ENCODE data around the gene CCDC148. TPM values are rescaled to one million over a fixed set of nuclear protein-coding genes. Genes with fewer than 3 reads are reported as not detected.

Gene CCDC148
- total and polyA plus RNA-seq, 2 donors (not counting 1 experiment from before 2014, with no cell fraction given) = not detected

DNA sequence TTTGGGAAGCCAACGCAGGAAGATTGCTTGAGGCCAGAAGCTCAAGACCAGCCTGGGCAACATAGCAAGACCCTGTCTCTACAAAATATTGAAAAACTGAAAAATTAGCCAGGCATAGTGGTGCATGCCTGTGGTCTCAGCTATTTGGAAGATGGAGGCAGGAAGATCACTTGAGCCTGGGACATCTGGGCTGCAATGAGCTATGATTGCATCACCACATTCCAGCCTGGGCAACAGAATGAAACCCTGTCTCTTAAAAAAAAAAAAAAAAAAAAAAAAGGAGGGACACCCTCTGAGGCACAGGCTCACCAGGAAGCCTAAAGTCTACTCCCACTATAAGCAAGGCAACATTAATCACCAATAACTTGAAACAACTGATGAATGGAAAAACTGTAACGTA, 151.1 kb downstream of the CCDC148 start:
- no peaks in the 10 kb centered on the region for H4K20me1 ChIP-seq (ENCODE audit: control insufficient read depth, insufficient read depth, low read length, poor library complexity, severe bottlenecking)
- no peak overlapping the region for H3K27ac ChIP-seq (ENCODE audit: low read length in 2 of 2)
- intact Hi-C loops (cut with micrococcal nuclease) = no loop called here
- no peaks in the 10 kb centered on the region for H3K4me1 ChIP-seq (ENCODE audit: control insufficient read depth in 2 of 2, insufficient read depth in 2 of 2, low read length in 2 of 2)
- H3K27me3 ChIP-seq (replicated peaks in 1 of 4; ENCODE audit: control extremely low read depth in 1 of 4, control insufficient read depth in 3 of 4, insufficient read depth in 4 of 4, low read length in 3 of 4) = no peaks in the 10 kb centered on the region
- H3K9me3 ChIP-seq (ENCODE audit: control extremely low read depth in 1 of 3, control insufficient read depth in 2 of 3, insufficient read depth in 1 of 3, low read length in 2 of 3) = peaks cover 0 to 5% (median 0%) of the 10 kb centered on the region in 3 donors
- no peaks in the 10 kb centered on the region for H3K27me3 Mint-ChIP-seq
- H3K4me2 ChIP-seq (replicated peaks; ENCODE audit: low read depth, low read length, poor library complexity, severe bottlenecking) = no peak overlapping the region
- DNase-seq (no peak), ATAC-seq (ENCODE audit: low read depth) (no peak)
- H2AFZ ChIP-seq (ENCODE audit: insufficient read depth, low read depth, low read length, poor library complexity, severe bottlenecking) = no peak overlapping the region
- H3K79me2 ChIP-seq (ENCODE audit: control insufficient read depth, insufficient read depth, low read length) = no peaks in the 10 kb centered on the region
- CTCF ChIA-PET = no interaction called here
- TF ChIP-seq, protein P1, sequence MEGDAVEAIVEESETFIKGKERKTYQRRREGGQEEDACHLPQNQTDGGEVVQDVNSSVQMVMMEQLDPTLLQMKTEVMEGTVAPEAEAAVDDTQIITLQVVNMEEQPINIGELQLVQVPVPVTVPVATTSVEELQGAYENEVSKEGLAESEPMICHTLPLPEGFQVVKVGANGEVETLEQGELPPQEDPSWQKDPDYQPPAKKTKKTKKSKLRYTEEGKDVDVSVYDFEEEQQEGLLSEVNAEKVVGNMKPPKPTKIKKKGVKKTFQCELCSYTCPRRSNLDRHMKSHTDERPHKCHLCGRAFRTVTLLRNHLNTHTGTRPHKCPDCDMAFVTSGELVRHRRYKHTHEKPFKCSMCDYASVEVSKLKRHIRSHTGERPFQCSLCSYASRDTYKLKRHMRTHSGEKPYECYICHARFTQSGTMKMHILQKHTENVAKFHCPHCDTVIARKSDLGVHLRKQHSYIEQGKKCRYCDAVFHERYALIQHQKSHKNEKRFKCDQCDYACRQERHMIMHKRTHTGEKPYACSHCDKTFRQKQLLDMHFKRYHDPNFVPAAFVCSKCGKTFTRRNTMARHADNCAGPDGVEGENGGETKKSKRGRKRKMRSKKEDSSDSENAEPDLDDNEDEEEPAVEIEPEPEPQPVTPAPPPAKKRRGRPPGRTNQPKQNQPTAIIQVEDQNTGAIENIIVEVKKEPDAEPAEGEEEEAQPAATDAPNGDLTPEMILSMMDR (IDR thresholded peaks at IDR 0.05) = no peak
- no peak for TF ChIP-seq EZH2 (IDR thresholded peaks at IDR 0.05; ENCODE audit: borderline replicate concordance, insufficient read depth, low read depth, low read length, poor library complexity, severe bottlenecking)
- no peak overlapping the region for H3K4me3 ChIP-seq (ENCODE audit: control extremely low read depth in 1 of 5, extremely low read depth in 1 of 5, insufficient read depth in 1 of 5, low read depth in 2 of 5, low read length in 4 of 5)
- H3K4me3 Mint-ChIP-seq = no peak overlapping the region
- no peak overlapping the region for H3K9ac ChIP-seq (ENCODE audit: low read length)
- POLR2A ChIA-PET = no interaction called here
- H3K4me1 Mint-ChIP-seq = no peaks in the 10 kb centered on the region
- 71% methylated on average over 1 of the region's 2 CpGs for WGBS (ENCODE audit: insufficient coverage)
- no peaks in the 10 kb centered on the region for H3K36me3 ChIP-seq (replicated peaks in 1 of 2; ENCODE audit: control extremely low read depth in 1 of 2, control insufficient read depth in 1 of 2, extremely low read depth in 1 of 2, insufficient read depth in 2 of 2, low read length in 1 of 2)
- peaks cover 4% of the 10 kb centered on the region for H3K9me3 Mint-ChIP-seq (ENCODE audit: insufficient read depth)
- H3K27ac Mint-ChIP-seq = no peak overlapping the region

DNA sequence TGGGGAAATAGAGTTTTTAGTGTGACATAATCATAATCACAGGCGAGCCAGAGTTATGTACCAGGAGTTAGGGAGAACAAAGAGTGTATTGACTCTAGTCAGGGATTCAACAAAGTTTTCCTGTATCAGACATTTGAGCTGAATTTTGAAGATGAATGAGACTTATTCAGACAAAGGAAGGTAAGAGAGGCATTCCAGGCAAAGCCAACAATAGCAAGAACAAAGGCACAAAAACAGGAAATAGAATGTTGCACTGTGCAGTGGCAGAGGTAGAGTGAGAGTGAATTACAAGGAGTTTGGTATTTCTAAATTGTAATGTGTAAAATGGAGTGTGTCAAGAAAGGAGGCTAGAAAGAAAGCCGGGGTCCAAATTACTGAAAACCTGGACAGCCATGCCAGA, 156.2 kb downstream of the CCDC148 start:
- Histone ChIP-seq H4K20me1 (ENCODE audit: control insufficient read depth, insufficient read depth, low read length, poor library complexity, severe bottlenecking) (no peaks in the 10 kb centered on the region), H3K9ac (ENCODE audit: low read length) (no peak overlapping the region), H3K4me3 (ENCODE audit: control extremely low read depth in 1 of 5, extremely low read depth in 1 of 5, insufficient read depth in 1 of 5, low read depth in 2 of 5, low read length in 4 of 5) (no peak overlapping the region), H3K36me3 (replicated peaks in 1 of 2; ENCODE audit: control extremely low read depth in 1 of 2, control insufficient read depth in 1 of 2, extremely low read depth in 1 of 2, insufficient read depth in 2 of 2, low read length in 1 of 2) (no peaks in the 10 kb centered on the region), H3K4me2 (replicated peaks; ENCODE audit: low read depth, low read length, poor library complexity, severe bottlenecking) (no peak overlapping the region), H2AFZ (ENCODE audit: insufficient read depth, low read depth, low read length, poor library complexity, severe bottlenecking) (no peak overlapping the region), H3K9me3 (ENCODE audit: control extremely low read depth in 1 of 3, control insufficient read depth in 2 of 3, insufficient read depth in 1 of 3, low read length in 2 of 3) (peaks cover 0 to 2% (median 0%) of the 10 kb centered on the region in 3 donors), H3K79me2 (ENCODE audit: control insufficient read depth, insufficient read depth, low read length) (no peaks in the 10 kb centered on the region), H3K27me3 (replicated peaks in 1 of 4; ENCODE audit: control extremely low read depth in 1 of 4, control insufficient read depth in 3 of 4, insufficient read depth in 4 of 4, low read length in 3 of 4) (no peaks in the 10 kb centered on the region), H3K4me1 (ENCODE audit: control insufficient read depth in 2 of 2, insufficient read depth in 2 of 2, low read length in 2 of 2) (no peaks in the 10 kb centered on the region), H3K27ac (ENCODE audit: low read length in 2 of 2) (no peak overlapping the region)
- TF ChIP-seq, protein P1 (IDR thresholded peaks at IDR 0.05) = no peak
- no peak for TF ChIP-seq EZH2 (IDR thresholded peaks at IDR 0.05; ENCODE audit: borderline replicate concordance, insufficient read depth, low read depth, low read length, poor library complexity, severe bottlenecking)
- DNase-seq (no peak), ATAC-seq (ENCODE audit: low read depth) (no peak)
- intact Hi-C loops (cut with micrococcal nuclease) = no loop called here
- CTCF ChIA-PET = no interaction called here
- WGBS (ENCODE audit: insufficient coverage) = 100% methylated on average over 2 of the region's 2 CpGs
- Mint-ChIP-seq H3K4me3 (no peak overlapping the region), H3K9me3 (ENCODE audit: insufficient read depth) (no peaks in the 10 kb centered on the region), H3K4me1 (no peaks in the 10 kb centered on the region), H3K27me3 (no peaks in the 10 kb centered on the region), H3K27ac (no peak overlapping the region)
- POLR2A ChIA-PET = no interaction called here
